ENCODE data around the gene CYP4F3.
"Not testable (repeated sequence)": the region's sequence is repeated elsewhere in the genome, so short reads cannot be mapped to it uniquely, and the experiment has no call there.

Gene CYP4F3

GRCh38 chr19:15640294-15640903, at the start of gene CYP4F3:
CYP4F3 (plus strand) TSS chr19:15640897; CDS start chr19:15641416, 519 bp downstream.
- in situ Hi-C loops (cut with MboI; ENCODE audit: low pct_unique_long_range_greater_than_20kb, low sequenced_read_pairs, unreplicated experiment), result loop anchor here (25.0 kb wide), 1 partner anchor 747 kb away; no protein-coding TSS in a partner anchor
- DNase-seq (ENCODE audit: low spot score), result no peak
- TF ChIP-seq CTCF (IDR thresholded peaks at IDR 0.05; ENCODE audit: extremely low read depth, insufficient read depth, missing control alignments), result no peak

- DNase-seq (ENCODE audit: low spot score), result no peak
- in situ Hi-C loops (cut with MboI; ENCODE audit: low pct_unique_long_range_greater_than_20kb, low sequenced_read_pairs, unreplicated experiment), result no loop called here
- TF ChIP-seq CTCF (IDR thresholded peaks at IDR 0.05; ENCODE audit: extremely low read depth, insufficient read depth, missing control alignments), result no peak
Measured at GRCh38 chr19:15591796-15592195, 48.9 kb upstream of the CYP4F3 start.

- in situ Hi-C loops (cut with MboI; ENCODE audit: low pct_unique_long_range_greater_than_20kb, low sequenced_read_pairs, unreplicated experiment), result not testable (repeated sequence)
Measured at GRCh38 chr19:15592506-15592905, 48.2 kb upstream of the CYP4F3 start.

GRCh38 chr19:15593766-15594165, 46.9 kb upstream of the CYP4F3 start:
- in situ Hi-C loops (cut with MboI; ENCODE audit: low pct_unique_long_range_greater_than_20kb, low sequenced_read_pairs, unreplicated experiment); DNase-seq (ENCODE audit: low spot score): not testable (repeated sequence)

More at GRCh38 chr19:15592506-15592905, 48.2 kb upstream of the CYP4F3 start:
- DNase-seq (ENCODE audit: low spot score), result not testable (repeated sequence)

GRCh38 chr19:15595069-15595468, 45.6 kb upstream of the CYP4F3 start:
- no peak for TF ChIP-seq CTCF (IDR thresholded peaks at IDR 0.05; ENCODE audit: extremely low read depth, insufficient read depth, missing control alignments)
- in situ Hi-C loops (cut with MboI; ENCODE audit: low pct_unique_long_range_greater_than_20kb, low sequenced_read_pairs, unreplicated experiment), result no loop called here
- DNase-seq (ENCODE audit: low spot score), result no peak

GRCh38 chr19:15607978-15608925, 32.4 kb upstream of the CYP4F3 start:
- in situ Hi-C loops (cut with MboI; ENCODE audit: low pct_unique_long_range_greater_than_20kb, low sequenced_read_pairs, unreplicated experiment), result not testable (repeated sequence)

GRCh38 chr19:15609261-15609660, 31.4 kb upstream of the CYP4F3 start:
- in situ Hi-C loops (cut with MboI; ENCODE audit: low pct_unique_long_range_greater_than_20kb, low sequenced_read_pairs, unreplicated experiment), result no loop called here
- TF ChIP-seq CTCF (IDR thresholded peaks at IDR 0.05; ENCODE audit: extremely low read depth, insufficient read depth, missing control alignments), result no peak
- no peak for DNase-seq (ENCODE audit: low spot score)

More at GRCh38 chr19:15607978-15608925, 32.4 kb upstream of the CYP4F3 start:
- not testable (repeated sequence) for DNase-seq (ENCODE audit: low spot score)

GRCh38 chr19:15612342-15612741, 28.4 kb upstream of the CYP4F3 start:
- no peak for DNase-seq (ENCODE audit: low spot score)
- in situ Hi-C loops (cut with MboI; ENCODE audit: low pct_unique_long_range_greater_than_20kb, low sequenced_read_pairs, unreplicated experiment), result no loop called here
- no peak for TF ChIP-seq CTCF (IDR thresholded peaks at IDR 0.05; ENCODE audit: extremely low read depth, insufficient read depth, missing control alignments)

Data from GM13977 (cell line).